Panc1 (cell line): ENCODE measurements around the gene OR2A1.
"Not testable (repeated sequence)": the region's sequence is repeated elsewhere in the genome, so short reads cannot be mapped to it uniquely, and the experiment has no call there.

Experiments used
- POLR2AphosphoS5 ChIP-seq: IDR thresholded peaks from 2 replicates; pipeline ENCODE4 v1.6.1; 2012; ENCODE audit warnings: mild to moderate bottlenecking, low read depth, low read length, moderate library complexity
- SIN3A ChIP-seq: IDR thresholded peaks from 2 replicates; pipeline ENCODE4 v1.6.1; 2012; ENCODE audit warnings: low read depth, mild to moderate bottlenecking, low read length, moderate library complexity, borderline replicate concordance; ENCODE audit not compliant: insufficient read depth
- TF ChIP-seq, protein P1 (sequence below): fragments of 450-650 bp; IDR thresholded peaks from 2 replicates; pipeline ENCODE4 v1.5.1; 2017; ENCODE audit warnings: mild to moderate bottlenecking
- TF ChIP-seq, protein P2 (sequence below), 2 experiments: IDR thresholded peaks; 2 replicates each; pipeline ENCODE4 v1.6.1; 2011 to 2012; ENCODE audit warnings: low read depth in 2 of 2, control low read depth in 1 of 2, low read length in 1 of 2, mild to moderate bottlenecking in 1 of 2, moderate library complexity in 1 of 2; ENCODE audit not compliant: insufficient read depth in 1 of 2

GRCh38 chr7:144351667-144352066 is 39.4 kb downstream of the OR2A1 start:
- TF ChIP-seq, protein P1, sequence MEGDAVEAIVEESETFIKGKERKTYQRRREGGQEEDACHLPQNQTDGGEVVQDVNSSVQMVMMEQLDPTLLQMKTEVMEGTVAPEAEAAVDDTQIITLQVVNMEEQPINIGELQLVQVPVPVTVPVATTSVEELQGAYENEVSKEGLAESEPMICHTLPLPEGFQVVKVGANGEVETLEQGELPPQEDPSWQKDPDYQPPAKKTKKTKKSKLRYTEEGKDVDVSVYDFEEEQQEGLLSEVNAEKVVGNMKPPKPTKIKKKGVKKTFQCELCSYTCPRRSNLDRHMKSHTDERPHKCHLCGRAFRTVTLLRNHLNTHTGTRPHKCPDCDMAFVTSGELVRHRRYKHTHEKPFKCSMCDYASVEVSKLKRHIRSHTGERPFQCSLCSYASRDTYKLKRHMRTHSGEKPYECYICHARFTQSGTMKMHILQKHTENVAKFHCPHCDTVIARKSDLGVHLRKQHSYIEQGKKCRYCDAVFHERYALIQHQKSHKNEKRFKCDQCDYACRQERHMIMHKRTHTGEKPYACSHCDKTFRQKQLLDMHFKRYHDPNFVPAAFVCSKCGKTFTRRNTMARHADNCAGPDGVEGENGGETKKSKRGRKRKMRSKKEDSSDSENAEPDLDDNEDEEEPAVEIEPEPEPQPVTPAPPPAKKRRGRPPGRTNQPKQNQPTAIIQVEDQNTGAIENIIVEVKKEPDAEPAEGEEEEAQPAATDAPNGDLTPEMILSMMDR = not testable (repeated sequence)
- TF ChIP-seq POLR2AphosphoS5, SIN3A: not testable (repeated sequence)
- TF ChIP-seq, protein P2, sequence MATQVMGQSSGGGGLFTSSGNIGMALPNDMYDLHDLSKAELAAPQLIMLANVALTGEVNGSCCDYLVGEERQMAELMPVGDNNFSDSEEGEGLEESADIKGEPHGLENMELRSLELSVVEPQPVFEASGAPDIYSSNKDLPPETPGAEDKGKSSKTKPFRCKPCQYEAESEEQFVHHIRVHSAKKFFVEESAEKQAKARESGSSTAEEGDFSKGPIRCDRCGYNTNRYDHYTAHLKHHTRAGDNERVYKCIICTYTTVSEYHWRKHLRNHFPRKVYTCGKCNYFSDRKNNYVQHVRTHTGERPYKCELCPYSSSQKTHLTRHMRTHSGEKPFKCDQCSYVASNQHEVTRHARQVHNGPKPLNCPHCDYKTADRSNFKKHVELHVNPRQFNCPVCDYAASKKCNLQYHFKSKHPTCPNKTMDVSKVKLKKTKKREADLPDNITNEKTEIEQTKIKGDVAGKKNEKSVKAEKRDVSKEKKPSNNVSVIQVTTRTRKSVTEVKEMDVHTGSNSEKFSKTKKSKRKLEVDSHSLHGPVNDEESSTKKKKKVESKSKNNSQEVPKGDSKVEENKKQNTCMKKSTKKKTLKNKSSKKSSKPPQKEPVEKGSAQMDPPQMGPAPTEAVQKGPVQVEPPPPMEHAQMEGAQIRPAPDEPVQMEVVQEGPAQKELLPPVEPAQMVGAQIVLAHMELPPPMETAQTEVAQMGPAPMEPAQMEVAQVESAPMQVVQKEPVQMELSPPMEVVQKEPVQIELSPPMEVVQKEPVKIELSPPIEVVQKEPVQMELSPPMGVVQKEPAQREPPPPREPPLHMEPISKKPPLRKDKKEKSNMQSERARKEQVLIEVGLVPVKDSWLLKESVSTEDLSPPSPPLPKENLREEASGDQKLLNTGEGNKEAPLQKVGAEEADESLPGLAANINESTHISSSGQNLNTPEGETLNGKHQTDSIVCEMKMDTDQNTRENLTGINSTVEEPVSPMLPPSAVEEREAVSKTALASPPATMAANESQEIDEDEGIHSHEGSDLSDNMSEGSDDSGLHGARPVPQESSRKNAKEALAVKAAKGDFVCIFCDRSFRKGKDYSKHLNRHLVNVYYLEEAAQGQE (IDR thresholded peaks at IDR 0.05; ENCODE audit: insufficient read depth in 1 of 2, low read depth in 2 of 2, low read length in 1 of 2) = not testable (repeated sequence)
